ENCODE data around the gene ZNF583.

Gene ZNF583

GRCh38 chr19:56474308-56474707 lies 70.2 kb downstream of the ZNF583 start:
- DNase-seq (ENCODE audit: low read depth): no peak

GRCh38 chr19:56476093-56476492 lies 72.0 kb downstream of the ZNF583 start:
- no peak for DNase-seq (ENCODE audit: low read depth)
